IMR-90 (cell line): ENCODE results near the gene DDX60.

Experiments
- POLR2A ChIP-seq: IDR thresholded peaks from 2 replicates; pipeline ENCODE4 v1.6.1; 2012; ENCODE audit warnings: mild to moderate bottlenecking, low read depth, low read length
- TF ChIP-seq, protein P1 (sequence below): conservative IDR thresholded peaks from 2 replicates; pipeline ENCODE4 v1.5.1; 2012; ENCODE audit warnings: mild to moderate bottlenecking, low read depth, low read length, improper control_type of control experiment

DNA sequence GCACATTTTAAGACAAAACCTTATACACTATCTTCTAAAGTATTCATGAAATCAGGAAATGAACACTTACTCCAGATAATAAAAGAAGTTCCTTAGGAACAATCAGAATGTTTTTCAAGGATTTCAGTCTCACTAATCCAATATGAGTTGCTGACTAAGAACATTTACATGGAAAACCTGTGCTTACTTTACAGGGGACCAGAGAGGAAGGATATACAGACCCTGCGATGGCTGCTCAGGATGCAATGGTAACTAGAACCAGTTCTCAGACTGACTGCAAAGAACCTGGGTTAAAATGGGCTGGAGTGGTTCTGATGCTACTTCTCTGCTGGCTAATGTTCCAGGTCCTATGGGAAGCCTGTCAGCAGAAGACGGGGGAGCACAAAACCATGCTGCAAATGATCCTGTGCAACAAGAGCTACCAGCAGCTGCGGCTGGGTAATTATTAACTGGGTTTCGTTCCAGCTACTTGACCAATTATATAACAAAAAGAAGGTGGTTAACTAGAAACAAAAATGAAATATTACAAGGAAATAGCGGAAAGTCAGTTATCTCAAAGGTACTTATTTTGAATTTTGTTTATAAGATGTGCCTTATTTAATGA, 140.9 kb downstream of the DDX60 start:
- TF ChIP-seq, protein P1, sequence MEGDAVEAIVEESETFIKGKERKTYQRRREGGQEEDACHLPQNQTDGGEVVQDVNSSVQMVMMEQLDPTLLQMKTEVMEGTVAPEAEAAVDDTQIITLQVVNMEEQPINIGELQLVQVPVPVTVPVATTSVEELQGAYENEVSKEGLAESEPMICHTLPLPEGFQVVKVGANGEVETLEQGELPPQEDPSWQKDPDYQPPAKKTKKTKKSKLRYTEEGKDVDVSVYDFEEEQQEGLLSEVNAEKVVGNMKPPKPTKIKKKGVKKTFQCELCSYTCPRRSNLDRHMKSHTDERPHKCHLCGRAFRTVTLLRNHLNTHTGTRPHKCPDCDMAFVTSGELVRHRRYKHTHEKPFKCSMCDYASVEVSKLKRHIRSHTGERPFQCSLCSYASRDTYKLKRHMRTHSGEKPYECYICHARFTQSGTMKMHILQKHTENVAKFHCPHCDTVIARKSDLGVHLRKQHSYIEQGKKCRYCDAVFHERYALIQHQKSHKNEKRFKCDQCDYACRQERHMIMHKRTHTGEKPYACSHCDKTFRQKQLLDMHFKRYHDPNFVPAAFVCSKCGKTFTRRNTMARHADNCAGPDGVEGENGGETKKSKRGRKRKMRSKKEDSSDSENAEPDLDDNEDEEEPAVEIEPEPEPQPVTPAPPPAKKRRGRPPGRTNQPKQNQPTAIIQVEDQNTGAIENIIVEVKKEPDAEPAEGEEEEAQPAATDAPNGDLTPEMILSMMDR = no peak
- no peak for TF ChIP-seq POLR2A
